BE2C (cell line): ENCODE measurements around the gene GAP43.

Source experiments
- DNase-seq: peaks from one replicate; pipeline ENCODE4 v3.0.0-alpha.2; 2020
- H3K27me3 ChIP-seq: fragments of 250-450 bp; sonication (Bioruptor Pico); 2 replicates; pipeline ENCODE4 v1.5.1; 2020; ENCODE audit warnings: mild to moderate bottlenecking
- H3K36me3 ChIP-seq: fragments of 250-450 bp; sonication (Bioruptor Pico); 2 replicates; pipeline ENCODE4 v1.5.1; 2020; ENCODE audit warnings: mild to moderate bottlenecking
- H3K4me1 ChIP-seq: fragments of 250-450 bp; sonication (Bioruptor Pico); 2 replicates; pipeline ENCODE4 v1.5.1; 2020
- H3K4me3 ChIP-seq: 2 replicates; pipeline ENCODE4 v1.5.1; 2011; ENCODE audit warnings: low read depth, low read length
- H3K9me3 ChIP-seq: fragments of 250-450 bp; sonication (Bioruptor Pico); 2 replicates; pipeline ENCODE4 v1.5.1; 2020
- TF ChIP-seq, protein P1 (sequence below): IDR thresholded peaks from 2 replicates; pipeline ENCODE4 v1.5.1; 2012; ENCODE audit warnings: mild to moderate bottlenecking, low read depth, low read length

GAP43 gene

DNA sequence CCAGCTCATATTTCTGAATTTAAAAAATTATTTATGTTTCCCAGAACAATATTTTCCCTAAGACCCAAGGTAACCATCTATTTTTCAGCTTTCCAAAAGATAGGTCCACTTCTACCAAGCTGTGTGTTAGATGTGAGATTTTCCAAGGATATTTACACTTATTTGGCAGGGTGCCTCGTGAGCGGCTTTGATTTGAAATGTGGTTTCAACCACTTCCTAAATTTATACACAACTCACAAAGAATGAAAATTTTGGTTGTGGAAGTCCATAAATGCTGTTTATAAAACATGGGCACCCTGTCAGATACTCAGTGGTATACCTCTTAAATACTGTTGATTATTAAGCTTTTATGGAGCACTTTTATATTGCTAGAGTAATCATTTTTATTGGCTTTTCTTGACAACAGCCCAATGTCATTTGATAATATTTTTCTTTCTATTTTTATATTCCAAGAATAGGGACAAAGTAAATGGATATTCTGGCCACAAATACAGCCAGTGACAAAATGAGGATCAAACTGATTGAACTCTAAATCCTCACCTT, 57.6 kb downstream of the GAP43 start:
- TF ChIP-seq, protein P1, sequence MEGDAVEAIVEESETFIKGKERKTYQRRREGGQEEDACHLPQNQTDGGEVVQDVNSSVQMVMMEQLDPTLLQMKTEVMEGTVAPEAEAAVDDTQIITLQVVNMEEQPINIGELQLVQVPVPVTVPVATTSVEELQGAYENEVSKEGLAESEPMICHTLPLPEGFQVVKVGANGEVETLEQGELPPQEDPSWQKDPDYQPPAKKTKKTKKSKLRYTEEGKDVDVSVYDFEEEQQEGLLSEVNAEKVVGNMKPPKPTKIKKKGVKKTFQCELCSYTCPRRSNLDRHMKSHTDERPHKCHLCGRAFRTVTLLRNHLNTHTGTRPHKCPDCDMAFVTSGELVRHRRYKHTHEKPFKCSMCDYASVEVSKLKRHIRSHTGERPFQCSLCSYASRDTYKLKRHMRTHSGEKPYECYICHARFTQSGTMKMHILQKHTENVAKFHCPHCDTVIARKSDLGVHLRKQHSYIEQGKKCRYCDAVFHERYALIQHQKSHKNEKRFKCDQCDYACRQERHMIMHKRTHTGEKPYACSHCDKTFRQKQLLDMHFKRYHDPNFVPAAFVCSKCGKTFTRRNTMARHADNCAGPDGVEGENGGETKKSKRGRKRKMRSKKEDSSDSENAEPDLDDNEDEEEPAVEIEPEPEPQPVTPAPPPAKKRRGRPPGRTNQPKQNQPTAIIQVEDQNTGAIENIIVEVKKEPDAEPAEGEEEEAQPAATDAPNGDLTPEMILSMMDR, result no peak
- H3K9me3 ChIP-seq, result no peaks in the 10 kb centered on the region
- no peak for DNase-seq
- H3K27me3 ChIP-seq, result no peaks in the 10 kb centered on the region
- H3K4me3 ChIP-seq, result no peak overlapping the region
- H3K4me1 ChIP-seq, result peaks cover 13% of the 10 kb centered on the region
- H3K36me3 ChIP-seq, result peaks cover 14% of the 10 kb centered on the region

DNA sequence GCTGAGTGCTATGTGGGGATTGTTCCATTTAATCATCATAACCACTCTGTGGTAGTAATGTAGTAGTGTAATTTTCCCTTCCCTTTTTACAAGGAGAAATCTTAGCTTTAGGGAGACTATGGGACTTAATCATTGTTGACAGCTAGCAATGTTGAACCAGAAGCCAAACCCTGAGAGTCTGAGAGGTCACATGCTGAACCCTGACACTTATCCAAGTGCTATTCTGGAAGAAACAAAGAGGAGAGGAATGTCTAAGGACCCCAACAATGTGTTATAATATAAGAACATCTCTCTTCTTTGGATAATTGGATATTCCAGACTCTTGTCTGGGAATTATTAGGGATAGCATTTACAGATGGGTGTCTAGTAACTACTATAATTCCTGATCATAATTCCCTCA, 58.4 kb downstream of the GAP43 start:
- Histone ChIP-seq H3K9me3 (no peaks in the 10 kb centered on the region), H3K36me3 (peaks cover 14% of the 10 kb centered on the region), H3K4me1 (peaks cover 6% of the 10 kb centered on the region; the same call in 1 of the 2 replicates), H3K4me3 (no peak overlapping the region), H3K27me3 (no peaks in the 10 kb centered on the region)
- TF ChIP-seq, protein P1, result no peak
- DNase-seq, result no peak

DNA sequence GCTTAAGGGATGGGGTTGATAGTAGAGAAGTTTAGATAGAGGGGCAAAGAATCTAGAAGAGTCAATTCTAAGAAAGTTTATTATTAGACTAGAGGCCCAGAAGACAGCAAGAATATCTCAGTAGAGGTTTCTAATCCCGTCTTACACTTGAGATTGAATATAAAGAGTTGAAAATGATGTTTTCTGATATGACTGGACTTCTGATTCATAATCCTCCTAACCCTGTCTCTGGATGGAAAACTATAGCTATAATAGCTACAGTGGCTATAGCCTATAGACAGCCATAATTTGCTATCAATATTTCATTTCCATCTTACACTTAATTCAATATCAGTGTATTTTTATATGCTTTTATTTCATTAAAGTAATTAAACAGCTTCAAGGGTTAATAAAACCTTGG, 60.0 kb downstream of the GAP43 start:
- no peak overlapping the region for H3K4me3 ChIP-seq
- TF ChIP-seq, protein P1, result no peak
- H3K27me3 ChIP-seq, result no peaks in the 10 kb centered on the region
- H3K9me3 ChIP-seq, result no peaks in the 10 kb centered on the region
- peaks cover 7% of the 10 kb centered on the region; the same call in 1 of the 2 replicates for H3K36me3 ChIP-seq
- DNase-seq, result no peak
- peaks cover 3% of the 10 kb centered on the region; the same call in 1 of the 2 replicates for H3K4me1 ChIP-seq

DNA sequence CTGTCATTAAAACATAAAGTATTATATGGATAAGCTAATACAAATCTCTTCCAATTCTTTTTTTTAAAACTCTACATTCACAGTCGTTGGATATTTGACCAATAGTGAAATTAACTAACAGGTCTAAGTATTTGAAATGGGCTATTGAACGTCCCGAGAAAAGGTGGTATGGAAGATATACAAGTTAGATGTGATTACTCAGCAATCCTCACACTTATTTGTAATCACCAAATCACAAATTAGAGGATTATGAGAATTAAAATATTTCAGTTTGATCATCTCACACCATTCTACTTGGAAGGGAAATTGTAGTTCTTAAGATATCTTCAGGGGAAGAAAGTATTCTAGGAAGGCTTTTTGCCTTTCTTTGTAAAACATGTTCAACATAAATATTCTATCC, 60.5 kb downstream of the GAP43 start:
- Histone ChIP-seq H3K9me3 (no peaks in the 10 kb centered on the region), H3K27me3 (no peaks in the 10 kb centered on the region), H3K4me3 (no peak overlapping the region), H3K4me1 (peaks cover under 1% of the 10 kb centered on the region; the same call in 1 of the 2 replicates), H3K36me3 (peaks cover 5% of the 10 kb centered on the region; the same call in 1 of the 2 replicates)
- TF ChIP-seq, protein P1, result no peak
- DNase-seq, result no peak

DNA sequence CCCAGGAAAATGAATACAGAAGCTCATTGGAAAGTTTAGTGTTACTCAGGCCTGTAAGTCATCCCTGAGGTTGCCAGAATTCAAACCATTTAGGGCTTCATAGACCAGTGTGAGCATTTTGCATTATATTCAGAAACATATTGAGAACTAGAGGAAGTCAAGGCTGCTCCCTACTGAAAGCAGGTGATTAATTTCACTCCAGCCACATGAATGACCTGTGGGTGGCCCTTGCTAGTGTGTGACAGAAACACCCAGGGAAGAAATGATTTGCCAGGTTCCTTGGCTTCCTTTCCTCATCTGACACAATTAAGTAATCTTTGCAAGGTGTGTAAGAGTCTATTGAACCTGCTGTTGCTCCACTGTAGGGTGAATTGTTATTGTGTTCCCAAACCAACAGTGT, 61.8 kb downstream of the GAP43 start:
- no peaks in the 10 kb centered on the region for H3K27me3 ChIP-seq
- H3K4me1 ChIP-seq, result no peaks in the 10 kb centered on the region
- no peak for DNase-seq
- H3K9me3 ChIP-seq, result no peaks in the 10 kb centered on the region
- H3K36me3 ChIP-seq, result peaks cover 3% of the 10 kb centered on the region; the same call in 1 of the 2 replicates
- TF ChIP-seq, protein P1, result no peak
- no peak overlapping the region for H3K4me3 ChIP-seq

DNA sequence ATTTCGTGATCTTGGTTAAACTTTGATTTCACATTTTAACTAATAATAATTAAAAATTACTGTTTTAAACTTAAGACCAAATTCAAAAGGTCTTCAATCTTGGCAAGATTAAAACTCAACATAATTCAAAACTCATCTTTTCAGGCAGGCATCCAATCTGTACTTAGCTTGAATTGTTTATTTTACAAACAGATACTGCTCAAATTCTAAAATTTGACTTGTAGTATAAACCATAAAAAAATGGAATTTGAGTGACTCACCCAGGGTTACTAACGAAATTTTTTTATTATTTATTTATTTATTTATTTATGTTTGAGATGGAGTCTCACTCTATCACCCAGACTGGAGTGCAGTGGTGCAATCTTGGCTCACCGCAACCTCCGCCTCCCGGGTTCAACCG, 64.4 kb downstream of the GAP43 start:
- no peak overlapping the region for H3K4me3 ChIP-seq
- DNase-seq, result no peak
- no peaks in the 10 kb centered on the region for H3K27me3 ChIP-seq
- H3K9me3 ChIP-seq, result no peaks in the 10 kb centered on the region
- H3K36me3 ChIP-seq, result peaks cover 3% of the 10 kb centered on the region; the same call in 1 of the 2 replicates
- H3K4me1 ChIP-seq, result peaks cover 16% of the 10 kb centered on the region
- TF ChIP-seq, protein P1, result no peak
